ENCODE results near the gene SGCB.
"Not testable (repeated sequence)": the region's sequence is repeated elsewhere in the genome, so short reads cannot be mapped to it uniquely, and the experiment has no call there.

SGCB gene, protein sequence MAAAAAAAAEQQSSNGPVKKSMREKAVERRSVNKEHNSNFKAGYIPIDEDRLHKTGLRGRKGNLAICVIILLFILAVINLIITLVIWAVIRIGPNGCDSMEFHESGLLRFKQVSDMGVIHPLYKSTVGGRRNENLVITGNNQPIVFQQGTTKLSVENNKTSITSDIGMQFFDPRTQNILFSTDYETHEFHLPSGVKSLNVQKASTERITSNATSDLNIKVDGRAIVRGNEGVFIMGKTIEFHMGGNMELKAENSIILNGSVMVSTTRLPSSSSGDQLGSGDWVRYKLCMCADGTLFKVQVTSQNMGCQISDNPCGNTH

DNA sequence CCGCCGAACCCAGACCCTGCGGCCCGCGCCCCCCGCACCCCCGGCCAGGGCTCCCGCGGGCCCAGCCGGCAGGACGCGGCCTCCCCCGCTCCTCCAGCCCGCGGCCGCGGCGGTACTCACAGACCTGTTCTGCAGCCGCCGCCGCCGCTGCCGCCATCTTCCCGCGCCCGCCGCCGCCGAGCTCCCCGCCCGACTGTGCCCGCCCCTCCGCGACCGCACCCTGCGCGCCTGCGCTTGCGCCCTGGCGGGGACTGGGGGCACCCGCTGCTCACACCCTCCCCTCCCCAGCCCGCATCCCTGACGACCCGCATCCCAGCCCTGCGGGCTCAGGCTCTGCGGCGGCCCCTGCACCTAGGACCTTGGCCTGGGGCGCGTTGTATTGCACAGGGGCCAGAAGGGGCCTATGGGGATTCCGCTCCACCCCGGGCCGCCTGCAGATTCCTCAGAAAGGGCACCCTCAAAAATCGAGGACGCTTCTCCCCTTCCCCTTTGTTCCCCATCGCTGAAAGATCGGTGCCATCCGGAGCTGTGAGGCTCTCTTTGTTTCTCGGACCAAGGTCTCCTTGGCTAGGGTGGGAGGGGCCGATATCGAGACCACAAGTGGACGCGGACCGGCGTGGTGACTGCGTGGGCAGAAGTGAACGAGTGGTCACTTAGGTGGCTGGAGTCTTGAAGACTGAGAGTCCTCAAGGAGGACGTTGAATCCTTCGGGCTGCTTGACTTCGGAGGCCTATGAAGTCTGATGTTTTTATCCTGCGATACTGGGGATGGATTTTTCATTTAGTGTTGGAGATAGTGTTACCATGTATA is at the start of gene SGCB:
SGCB (minus strand) TSS at position 197 of the 810 bp plus-strand sequence; CDS start at position 157, 40 bp downstream.
- FAIRE-seq: no peak

DNA sequence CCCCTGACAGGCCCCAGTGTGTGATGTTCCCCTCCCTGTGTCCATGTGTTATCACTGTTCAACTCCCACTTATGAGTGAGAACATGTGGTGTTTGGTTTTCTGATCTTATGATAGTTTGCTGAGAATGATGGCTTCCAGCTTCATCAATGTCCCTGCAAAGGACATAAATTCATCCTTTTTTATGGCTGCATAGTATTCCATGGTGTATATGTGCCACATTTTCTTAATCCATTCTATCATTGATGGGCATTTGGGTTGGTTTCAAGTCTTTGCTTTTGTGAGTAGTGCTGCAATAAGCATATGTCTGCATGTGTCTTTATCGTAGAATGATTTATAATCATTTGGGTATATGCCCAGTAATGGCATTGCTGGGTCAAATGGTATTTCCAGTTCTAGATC is 48.3 kb upstream of the SGCB start:
- not testable (repeated sequence) for FAIRE-seq

DNA sequence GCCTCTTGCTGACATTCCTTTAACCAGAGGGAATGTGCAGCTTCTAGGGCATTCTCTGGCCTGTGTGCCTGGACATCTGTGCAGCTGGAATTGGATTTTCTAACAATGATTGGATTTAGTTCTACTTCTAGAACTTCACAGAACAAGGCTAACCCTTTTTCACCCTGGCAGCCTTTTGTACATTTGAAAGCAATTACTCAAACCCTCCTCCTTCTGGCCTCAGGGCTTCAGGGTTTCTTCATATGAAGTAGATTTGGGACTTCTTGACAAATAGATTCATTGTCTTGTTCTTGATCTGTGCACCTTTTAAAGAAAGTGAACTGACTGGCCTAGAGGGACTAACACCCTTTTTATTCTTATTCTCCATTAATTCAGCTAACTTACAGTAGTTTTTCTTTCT is 43.1 kb upstream of the SGCB start:
- no peak for FAIRE-seq

DNA sequence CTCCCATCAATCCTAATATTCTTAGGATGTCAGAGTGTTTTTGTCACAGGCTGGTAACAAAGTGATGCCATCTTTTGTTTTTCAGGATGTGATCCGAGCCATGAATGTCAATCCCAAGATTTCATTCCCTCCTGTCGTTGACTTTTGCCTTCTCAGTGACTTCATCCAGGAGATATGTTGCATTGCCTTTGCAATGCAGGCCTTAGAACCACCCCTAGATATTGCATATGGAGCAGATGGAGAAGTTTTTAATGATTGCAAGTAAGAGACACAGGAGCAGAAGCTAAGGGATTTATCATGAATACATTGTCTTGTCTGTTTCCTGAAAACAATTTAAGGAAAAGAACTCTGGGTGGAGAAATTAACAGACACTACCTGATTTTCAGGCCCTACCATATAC is 41.6 kb upstream of the SGCB start:
- no peak for FAIRE-seq

DNA sequence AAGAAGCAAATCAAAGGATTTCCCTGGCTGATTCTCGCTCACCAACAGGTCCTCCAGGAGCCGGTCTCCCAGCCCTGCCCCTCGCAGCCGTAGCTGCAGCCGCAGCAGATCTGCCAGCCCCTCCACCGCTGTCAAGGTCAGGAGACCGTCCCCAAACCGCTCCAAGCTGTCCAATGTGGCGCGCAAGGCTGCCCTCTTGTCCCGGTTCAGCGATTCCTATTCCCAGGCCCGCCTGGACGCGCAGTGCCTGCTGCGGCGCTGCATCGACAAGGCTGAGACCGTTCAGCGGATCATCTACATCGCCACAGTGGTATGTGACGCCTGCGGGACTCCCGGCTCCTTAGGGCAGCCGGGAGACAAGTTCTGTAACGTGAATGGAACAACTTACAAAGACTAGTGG is 38.6 kb upstream of the SGCB start:
- no peak for FAIRE-seq

DNA sequence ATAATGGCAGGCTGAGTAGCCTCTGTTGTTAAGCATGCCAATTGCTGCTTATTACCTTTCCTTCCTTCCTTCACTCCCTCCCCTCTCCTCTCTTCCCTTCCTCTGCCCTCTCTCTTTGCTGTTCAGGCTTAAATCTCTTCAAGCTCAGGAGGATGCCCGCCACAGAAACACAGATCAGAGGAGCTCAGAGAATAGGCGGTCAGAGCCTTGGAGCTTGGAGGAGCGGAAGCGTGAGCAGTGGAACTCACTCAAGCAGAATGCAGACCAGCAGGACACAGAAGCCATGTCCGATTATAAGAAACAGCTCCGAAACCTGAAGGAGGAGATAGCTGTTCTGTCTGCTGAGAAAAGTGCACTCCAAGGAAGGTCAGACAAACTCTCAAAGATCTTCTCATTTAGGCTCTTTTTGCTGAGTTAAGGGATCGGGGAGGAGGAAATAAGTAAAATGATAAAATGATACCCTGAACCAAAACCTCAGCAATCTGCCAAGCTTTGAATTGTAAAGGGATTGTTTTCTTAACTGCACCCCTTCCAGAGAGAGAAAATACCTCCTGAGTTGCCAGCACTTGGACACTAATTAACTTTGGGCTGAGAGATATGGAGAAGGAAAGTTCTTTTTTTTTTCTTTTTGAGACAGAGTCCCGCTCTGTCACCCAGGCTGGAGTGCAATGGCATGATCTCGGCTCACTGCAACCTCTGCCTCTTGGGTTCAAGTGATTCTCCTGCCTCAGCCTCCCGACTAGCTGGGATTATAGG is 33.9 kb upstream of the SGCB start:
- no peak for FAIRE-seq

DNA sequence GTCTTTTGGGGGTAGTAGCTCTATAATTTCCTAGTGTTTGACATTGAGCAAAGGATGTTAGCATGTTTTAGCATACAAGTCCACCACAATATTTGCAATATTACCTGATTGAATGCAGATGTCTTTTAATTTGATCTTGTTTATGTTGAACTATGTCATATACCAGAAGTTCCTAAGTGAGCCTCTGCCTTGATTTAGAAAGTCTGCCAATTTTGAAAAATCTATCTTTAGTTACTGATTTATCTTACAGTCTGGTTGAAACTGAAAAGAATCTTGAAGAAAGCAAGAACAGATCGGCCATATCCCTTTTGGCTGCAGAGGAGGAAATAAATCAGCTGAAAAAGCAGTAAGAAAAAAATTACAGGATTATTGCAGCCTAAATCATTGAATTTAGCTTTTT is 31.5 kb upstream of the SGCB start:
- no peak for FAIRE-seq

DNA sequence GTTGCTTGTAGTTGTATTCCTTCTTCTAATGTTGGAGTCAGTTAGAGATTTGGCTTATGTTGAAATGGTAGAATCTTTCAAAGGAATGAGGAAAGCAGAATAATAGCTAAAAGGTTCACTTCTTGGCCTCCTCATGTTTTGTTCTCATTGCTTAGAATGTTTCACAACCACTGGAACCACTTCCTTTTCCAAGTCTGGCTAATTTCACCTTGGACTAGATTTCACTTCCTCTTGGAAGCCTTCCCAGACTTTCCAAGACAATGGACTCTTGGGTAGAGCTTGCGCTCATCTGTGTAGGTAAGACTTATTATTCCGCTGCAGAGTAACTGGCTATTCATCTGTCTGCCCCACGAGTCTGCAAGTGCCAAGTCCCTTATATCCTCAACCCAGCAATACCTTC is 21.3 kb upstream of the SGCB start:
- FAIRE-seq: no peak

DNA sequence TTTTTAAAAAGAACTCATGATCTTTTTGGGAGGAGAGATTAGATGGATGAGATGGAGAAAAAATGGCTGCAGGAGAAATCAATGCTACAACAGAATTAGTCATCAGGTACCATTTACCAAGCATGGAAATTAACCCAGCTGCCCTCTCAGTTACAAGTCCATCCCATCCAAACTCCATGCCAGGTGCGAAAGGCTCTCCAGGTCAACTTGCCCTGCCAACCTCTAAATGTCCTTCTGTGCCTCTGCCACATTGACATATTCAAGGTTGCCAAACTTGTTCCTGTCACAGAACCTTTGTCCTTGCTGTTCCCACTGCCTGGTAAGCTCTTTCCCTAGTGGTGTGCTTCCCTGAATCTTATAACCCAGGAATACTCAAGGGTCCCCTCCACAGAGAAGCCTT is 20.2 kb upstream of the SGCB start:
- FAIRE-seq: no peak

DNA sequence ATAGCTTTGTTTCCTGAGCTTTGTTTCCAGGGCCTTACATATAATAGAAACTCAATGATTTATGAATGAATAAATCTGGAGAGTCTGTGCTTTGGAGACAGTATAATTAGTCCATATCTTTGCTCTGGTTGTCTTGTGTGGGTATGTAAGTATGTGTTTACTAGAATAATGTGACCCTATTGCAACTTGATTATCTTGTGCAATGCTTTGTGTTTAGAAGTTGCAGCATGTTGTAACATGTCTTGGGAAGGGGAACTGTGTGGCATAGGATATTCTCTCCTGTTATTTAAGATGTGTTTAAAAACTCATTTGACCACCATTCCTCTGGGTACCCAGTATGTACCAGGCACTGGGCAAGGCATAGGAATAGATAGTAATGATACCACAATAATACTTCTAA is 19.1 kb upstream of the SGCB start:
- no peak for FAIRE-seq

DNA sequence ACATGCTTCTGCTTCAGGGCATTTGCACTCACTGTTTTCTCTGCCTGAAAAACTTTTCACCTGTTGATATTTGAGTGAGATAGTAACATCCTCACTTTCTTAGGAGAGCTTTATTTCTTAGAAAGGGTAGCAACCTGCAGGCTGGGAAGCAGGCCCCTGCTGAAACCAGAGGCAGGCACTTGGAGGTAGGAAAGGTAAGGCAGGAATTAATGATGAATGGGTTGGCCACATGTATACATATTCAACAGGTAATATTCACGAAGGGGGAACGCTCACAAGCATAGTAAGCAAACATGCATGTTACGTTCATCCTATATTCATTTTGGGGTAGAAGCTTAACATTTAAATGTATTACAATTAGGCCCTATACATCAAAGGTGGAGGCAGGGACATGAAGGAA is 16.2 kb upstream of the SGCB start:
- FAIRE-seq: no peak

DNA sequence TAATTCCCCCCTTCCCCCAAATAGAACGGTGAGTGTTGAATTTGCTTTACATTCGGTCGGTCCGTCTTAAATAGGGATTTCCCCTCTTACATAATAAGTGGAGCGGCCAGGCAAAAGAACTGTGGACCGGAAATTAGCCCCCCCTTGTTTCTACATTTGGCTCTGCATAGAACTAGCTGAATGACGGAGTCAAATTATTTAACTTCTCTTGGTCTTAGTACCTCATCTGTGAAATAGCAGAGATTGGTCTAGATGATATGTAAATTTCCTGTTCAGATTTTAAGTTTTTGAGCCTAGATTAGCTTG is 14.3 kb upstream of the SGCB start:
- FAIRE-seq: no peak

DNA sequence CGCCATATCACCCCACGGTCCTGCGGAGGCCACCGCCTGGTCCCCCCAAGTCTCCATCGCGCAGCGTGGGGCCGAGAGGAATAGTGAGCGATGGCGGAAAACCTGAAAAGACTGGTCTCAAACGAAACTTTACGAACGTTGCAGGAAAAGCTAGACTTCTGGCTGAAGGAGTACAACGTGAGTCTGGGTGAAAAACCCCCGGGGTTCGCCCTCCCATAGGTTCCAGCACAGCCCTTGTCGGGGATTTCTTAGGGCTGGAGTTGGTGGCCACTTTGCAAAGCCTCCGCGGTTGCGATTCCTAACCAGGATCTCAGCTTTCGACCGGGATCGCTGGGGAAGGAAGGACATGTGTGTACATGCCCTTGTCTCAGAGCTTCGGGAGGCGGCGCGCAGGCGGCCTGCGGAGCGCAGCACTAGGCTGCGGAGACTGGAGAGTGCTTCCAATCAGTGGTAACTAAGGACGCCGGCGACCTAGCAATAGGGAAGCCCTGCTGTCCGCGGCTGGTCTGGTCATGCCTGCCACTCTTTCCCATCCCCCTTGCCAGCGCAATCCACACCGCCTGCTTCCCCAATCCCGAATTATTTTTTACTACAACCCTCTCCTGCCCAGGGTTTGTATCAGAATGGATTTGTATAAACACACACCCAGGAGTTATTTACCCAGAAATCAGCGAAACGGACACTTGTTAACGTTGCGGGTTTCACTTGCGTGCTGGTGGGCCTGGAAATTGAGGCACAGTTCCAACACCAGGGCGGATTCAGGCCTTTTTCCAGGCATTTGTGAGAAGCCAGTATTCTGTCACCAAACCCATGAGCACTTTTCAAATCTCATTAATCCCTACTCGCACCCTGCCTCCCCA is 13.7 kb upstream of the SGCB start:
- no peak for FAIRE-seq

DNA sequence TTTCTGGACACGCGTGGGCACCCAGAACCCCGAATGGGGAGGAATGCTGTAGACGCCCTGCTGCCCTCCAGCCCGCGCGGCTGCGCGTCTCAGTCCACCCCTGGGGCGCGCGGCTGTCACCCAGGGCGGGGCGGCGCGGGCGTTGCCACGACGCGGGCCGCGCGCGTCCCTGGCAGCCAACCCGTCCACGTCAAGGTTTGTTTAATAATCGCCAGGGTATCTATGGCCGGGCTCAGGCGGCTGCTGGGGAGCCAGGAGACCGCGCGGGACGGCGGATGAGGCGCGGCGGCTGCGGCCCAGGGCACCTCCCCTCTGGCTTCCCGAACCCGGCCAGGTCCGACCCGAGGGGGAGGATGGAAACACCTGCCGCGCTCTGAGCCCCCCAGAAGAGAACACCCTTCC is 13.1 kb upstream of the SGCB start, which contains the start of gene SPATA18:
SPATA18 (plus strand) TSS at position 92 of the 402 bp plus-strand sequence. CDS start 401 bp downstream, outside the sequence.
- FAIRE-seq: no peak

DNA sequence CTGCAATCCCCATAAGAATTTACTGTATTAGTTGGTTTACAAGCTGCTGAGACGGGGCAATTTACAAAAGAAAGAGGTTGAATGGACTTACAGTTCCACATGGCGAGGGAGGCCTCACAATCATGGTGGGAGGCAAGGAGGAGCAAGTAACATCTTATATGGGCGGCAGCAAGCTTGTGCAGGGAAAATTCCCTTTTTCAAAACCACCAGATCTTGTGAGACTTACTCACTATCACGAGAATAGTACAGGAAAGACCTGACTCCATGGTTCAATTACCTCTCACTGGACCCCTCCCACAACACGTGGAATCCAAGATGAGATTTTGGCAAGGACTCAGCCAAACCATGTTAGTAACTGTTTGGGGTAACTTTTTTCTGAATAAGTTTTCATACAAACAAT is 11.2 kb upstream of the SGCB start:
- FAIRE-seq: no peak

DNA sequence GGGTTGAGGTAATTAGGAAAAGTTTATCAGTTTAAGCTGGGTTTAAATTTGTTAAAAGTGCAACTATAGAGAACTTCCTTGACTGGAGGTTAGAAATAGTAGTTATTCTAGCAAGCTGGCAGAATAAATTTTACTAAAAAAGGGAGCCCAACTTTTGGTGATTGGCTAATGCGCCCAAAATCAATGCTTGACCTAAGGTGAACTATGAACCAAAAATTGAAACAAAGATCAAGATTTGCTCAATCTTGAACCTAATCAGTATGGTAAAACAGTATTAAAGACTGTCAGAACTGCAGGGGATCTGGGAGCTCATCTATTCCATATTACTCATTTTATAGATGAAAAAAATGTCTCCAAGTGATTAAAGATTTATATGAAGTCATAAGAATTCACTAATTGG is 6.9 kb upstream of the SGCB start:
- FAIRE-seq: no peak

DNA sequence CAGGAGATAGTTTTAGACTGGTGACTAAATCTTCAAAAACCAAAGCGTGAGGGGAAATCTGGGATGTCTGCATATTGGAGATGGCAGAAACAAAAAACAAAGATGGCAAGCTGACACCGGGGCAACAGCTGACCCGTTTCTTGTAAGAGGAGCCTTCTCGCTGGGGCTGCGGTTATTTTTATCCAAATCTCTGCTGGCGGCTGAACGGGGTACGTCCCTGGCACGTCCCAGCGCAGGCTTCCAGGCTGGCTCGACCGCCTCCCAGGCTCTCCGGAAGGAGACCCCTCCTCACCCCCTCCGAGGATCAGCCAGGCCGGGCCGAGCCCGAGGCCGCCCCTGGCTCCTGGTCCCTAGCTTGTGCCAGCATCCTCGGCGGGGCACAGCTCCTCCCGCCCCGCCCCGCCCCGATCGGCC is 403 bp downstream of the SGCB start:
- FAIRE-seq: no peak

DNA sequence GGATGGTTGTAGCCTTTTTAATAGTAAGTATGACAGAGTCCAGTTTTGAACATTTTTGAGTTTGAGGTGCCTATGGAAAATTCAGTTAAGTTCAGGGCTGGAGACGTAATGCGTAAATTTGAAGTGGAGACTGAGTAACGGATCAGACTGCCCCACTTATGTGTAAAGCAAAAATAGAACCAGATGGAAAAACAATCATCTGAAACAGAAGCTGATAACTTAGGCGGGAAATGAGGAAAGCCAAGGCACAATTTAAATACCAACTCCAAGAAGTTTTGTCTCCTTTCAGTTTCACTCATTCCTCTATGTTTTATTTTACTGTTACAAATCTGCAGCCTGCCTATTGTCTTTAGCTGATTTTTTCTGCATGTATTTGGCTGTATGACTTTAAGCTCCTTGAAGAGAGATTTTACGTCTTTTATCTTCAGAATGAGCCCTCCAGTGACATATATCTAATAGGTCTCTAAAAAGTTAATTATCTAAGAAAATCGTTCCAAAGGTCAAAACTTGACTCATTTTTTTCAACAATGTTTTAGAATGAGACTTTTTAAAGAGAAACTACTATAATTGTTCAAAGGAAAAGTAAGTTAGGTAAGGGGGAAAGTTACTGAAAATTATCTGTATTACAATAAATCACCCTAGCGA is 1.1 kb downstream of the SGCB start:
- peak; percentile 27 for FAIRE-seq

DNA sequence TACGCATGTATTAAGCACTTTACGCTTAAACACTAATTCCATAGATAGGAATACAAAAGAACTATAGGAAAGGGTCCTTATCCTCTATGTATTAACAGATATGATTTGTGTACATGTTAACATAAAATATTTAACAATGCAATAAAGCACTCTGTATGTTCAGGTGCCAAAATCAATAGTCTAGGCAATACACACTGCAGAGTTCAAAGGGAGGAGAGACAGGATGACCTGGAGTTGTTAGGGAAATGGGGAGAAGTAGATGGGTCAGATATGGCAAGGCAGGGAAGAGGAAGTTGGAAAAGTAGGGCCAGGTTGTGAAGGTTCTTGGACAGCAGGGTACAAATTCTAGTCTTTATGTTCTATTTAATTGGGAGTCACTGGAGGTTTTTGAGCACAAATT is 2.9 kb downstream of the SGCB start:
- no peak for FAIRE-seq

DNA sequence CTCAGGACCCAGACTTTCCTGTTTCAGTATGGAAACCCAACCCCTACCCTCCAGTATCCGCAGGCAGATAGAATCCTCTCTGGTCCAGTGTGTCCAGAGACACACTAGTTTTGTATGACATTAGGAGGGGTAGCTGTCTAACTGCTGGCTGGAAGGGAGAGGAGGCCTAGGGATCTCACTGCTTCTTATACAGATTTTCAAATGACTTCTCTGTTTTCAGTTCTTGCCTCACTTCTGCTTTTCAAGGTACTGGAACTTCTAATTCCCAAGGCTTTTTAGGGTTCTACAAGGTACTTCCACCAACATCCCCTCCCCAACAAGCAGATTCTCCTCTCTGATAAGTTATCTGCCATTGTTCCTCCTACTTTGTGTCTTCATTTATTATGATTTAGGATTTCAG is 6.1 kb downstream of the SGCB start:
- no peak for FAIRE-seq

DNA sequence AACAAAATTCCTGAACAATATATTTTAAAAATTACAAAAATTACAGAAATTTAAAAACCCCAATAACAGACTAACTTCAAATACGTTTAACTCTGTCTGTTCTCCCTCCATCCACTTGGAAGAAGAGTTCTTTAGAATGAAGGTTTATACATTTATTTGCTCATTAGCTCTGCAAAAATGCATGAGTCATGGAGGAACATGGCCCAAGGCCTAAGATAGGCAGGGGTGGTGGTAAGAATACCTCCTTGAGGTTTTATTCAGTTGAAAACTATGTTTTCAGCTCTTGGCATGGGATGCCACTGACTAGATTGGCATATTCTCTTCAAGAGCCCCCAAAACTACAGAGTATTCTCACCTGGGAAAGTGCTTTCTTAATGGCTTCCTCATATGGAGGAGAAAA is 9.1 kb downstream of the SGCB start:
- no peak for FAIRE-seq

DNA sequence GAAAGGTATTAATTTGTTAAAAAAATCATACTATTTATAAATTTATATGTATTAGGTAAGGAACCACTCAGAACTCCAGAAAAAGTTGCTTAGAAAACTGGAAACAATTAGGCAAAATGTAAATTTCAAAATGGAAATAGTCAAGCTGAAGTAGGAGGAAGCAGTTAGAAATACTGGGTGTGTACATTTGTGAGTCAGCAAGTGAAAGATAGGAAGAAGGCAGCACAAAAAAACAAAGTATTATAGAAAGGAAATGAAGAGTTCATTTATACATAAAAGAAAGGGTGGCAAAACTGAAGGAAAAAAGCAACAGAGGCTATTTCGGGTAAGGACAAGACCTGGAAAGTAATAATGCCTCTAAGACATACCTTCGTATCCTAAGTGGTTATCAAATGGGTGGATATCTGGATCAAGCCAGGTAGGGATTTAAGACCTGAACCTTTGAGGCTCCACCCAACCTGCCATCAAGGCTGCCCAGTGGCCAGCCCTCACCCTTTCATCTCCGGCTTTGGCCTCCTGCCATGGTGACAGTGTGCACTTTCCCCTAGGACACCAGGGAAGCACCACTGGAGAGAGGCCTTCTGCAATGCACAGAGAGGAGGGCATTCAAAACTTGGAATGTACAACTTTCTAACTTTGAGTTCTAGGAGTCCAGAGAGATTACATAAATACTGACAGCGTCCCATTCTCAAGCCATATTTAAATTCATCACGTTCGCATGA is 18.0 kb downstream of the SGCB start, which contains the start of gene LRRC66:
LRRC66 (minus strand) TSS at position 428 of the 722 bp plus-strand sequence. CDS start 2,750 bp downstream, outside the sequence.
- FAIRE-seq: no peak

All from A204.1 (cell line).